Urothelium cell line (cell line): ENCODE results near the gene AKIP1.
A peak's percentile ranks its signal among the peaks of the same experiment; 100 is the strongest.
"Not testable (repeated sequence)": the region's sequence is repeated elsewhere in the genome, so short reads cannot be mapped to it uniquely, and the experiment has no call there.

ENCODE experiments used
- DNase-seq: peaks from one replicate; pipeline ENCODE4 v3.0.0; 2011; ENCODE audit warnings: low spot score, mixed read lengths
- FAIRE-seq: peaks from 2 replicates; lab custom pipeline; 2011; peaks lifted over from hg19 to GRCh38; lab: Jason Lieb, UNC

AKIP1 gene

GRCh38 chr11:8914661-8915018, 3.7 kb downstream of the AKIP1 start:
- DNase-seq (no peak), FAIRE-seq (no peak)

DNA sequence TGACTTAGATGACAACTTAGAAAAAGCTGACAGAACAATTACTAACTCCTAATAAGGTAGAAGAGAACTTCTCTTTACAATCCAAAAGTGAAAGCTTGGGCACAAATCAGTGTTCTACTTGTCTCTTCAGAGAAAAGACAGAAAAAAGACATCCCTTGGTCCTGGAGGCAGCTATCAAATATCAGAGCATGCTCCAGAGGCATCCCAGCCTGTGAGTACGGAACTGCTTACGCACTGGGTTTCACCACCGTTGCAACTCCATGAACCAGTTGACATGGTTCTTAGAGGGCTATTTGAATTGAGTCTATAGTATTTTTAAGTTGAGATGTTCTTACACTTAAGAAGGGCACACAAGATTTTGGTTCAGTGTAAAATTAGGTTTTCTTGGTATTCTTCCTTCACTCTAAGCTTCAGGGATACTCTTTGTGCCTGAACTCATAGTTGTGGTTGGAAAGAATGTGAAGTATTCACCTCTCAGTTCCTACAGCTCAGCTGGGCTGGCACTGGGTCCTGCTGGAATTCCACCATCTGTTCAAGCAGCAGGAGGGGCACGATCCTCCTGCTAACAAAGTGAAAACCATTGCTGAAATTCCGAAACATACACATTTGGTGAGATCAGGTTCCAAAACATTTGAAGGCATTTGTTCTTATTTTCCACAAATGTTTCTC, 6.3 kb downstream of the AKIP1 start:
- FAIRE-seq, result no peak
- DNase-seq, result peak; percentile 87

DNA sequence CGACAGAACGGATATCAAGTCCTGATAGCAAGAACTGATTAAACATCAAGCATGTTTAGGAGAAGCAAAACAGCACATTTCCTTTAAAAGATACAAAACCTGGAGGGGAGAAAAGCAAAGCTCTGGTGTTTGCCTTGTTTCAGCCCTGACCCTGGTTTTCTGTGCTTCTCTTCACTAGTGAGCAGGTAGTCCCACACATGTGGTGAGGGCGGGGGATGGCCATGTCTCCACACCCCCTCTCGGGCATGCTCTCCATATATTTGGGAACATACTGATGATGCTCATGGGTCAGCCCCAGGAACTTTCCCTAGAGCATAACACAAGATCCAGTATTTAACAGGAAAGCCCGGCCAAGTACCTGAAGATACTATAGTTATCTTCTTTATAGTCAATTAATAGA, 11.7 kb downstream of the AKIP1 start:
- DNase-seq (no peak), FAIRE-seq (no peak)

DNA sequence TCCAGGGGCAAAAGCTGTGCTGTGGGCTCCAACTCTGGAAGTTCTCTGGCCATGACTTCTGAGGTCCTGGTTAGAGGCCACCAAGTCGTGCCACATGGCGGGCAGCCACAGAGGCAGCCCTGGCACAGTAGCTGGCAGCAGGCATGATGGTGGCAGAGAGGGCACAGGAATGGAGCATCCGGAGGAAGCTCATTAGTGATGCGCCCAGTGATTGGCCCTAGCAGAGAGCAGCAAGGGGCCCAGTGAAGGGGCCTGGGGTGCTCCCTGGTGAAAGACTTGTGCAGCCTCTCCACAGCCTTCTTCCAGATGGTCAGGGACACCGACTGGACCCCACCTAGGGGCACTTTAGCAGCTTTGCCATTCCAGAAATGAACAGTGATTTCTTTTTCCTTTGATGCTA, 14.7 kb downstream of the AKIP1 start:
- DNase-seq, result no peak
- FAIRE-seq, result no peak

GRCh38 chr11:8926236-8926635, 15.2 kb downstream of the AKIP1 start:
- DNase-seq (no peak), FAIRE-seq (no peak)

GRCh38 chr11:8927233-8927632, 16.2 kb downstream of the AKIP1 start:
- FAIRE-seq (no peak), DNase-seq (no peak)

DNA sequence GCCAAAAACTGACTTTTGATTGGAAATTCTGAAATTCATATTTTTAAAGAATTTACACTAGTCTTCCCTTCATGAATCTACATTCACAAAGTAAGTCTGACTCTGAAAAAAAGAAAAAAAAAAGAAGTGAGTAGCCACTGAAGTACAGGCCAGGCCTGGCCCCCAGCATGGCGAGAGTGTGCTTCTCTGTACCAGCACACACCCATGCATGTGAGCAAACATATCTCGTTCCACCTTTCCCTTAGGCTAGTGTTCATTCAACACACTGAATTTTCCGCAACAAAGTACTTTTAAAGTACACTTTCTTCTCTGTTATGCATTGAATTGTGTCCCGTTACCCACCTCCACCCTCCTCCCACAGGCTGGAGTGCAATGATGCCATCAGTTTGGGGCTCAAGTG, 17.2 kb downstream of the AKIP1 start:
- DNase-seq, result no peak
- FAIRE-seq, result no peak

- DNase-seq (no peak), FAIRE-seq (no peak)
These were observed 18.1 kb downstream of the AKIP1 start for GRCh38 chr11:8928981-8929615.

DNA sequence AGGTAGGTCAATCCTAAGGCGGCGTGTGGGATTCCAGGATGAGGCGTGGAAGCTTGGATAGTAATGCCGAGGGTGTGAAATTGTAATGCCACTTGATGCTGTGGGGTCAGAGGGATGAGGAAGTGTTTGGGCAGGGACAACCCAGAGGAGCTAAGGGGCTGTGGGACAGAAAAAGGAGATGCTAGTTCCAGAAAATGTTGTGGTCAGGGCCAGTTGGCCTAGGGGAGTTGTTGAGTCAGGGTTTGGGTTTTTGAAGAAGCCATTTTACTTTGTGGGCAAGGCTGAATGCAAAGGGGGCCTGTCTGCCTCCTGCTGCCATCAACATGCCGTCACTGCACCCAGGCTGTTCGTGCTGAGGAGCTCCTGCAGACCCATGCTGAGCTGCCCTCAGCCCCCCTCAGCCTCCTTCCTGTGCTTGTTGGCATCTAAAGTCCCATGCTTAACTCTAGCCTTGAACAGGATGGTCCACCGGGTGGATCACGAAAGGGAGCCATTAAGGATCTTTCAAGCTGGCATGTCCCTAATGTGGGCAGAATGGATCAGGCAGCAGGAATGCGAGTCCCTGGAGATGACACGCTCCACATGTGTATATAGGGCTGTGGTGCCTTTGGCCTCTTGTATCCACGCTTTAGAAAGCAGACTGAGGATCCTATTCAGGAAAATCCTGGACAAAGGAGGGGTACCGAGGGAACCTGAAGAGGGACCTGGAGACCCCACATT, 19.6 kb downstream of the AKIP1 start:
- DNase-seq (no peak), FAIRE-seq (no peak)

DNA sequence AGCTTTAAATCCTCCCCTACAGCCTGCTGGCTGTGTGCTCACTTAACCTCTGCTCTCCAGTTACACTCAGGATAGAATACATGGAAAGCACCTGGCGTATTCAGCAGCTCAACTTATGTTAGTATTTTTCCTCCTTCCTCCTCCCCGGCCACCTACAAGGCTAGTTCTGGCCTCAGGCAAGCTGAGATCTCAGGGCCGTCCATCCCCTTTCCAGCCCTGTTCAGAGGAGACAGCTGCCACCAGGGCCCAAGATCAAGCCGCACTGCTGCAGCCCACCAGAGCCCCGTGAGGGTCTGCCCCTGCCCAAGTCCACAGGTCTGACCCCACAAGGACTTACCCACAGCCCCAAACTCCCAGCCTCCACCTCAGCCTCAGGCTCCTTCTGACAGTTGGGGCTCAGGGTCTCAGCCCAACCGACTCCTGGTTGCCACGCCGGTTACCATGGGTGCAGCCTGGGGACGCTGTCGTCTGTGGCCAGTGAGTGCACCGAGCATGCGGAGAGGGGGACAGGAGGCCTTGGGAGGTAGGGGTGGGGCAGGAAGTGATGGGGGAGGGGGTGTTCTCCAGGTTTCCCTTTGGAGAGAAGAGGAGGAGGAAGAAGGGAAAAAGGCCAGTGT, 21.7 kb downstream of the AKIP1 start, which contains the start of gene C11orf16:
TSS of gene C11orf16 (minus strand) at position 384 of the 617 bp plus-strand sequence. CDS start 639 bp downstream, outside the sequence.
- FAIRE-seq, result no peak

GRCh38 chr11:8933931-8934330, 22.9 kb downstream of the AKIP1 start:
- no peak for FAIRE-seq
- DNase-seq, result no peak

More for the DNA sequence above, 21.7 kb downstream of the AKIP1 start, which contains the start of gene C11orf16:
- no peak for DNase-seq

DNA sequence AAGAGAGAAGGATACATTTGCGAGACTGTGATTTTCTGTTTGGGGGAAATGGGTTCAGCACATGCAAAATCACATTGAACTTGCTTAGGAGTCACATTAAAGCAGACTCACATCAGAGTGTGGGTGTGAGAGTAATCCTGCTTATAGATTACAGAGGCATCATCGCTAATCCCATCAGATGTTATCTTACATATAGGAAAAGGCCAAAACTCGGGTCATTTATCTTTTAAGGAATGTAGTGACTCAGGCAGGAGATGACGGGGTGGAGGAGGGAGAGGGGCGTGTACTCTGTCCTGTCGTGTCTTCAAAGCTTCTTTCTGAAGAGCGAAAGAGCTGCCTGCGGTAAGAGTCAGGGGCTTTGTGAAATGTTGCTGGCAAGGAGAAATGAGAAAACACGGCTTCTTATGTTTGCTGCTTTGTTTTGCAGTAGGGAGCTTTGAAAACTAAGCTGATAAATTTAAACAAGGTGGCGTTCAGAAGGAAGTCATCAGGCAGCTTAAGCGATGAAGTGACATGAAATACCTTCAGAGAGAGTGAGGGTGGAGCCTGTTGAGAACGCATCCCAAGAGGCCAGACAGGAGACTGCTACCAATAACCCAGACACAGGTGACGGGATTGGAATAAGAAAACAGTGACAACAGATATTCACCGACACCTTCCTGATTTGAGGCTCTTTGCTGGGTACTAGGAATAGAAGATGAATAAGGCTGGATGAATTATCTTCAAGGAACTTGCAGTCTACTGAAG, 23.9 kb downstream of the AKIP1 start:
- peak; percentile 87 for FAIRE-seq
- peak; percentile 62 for DNase-seq

GRCh38 chr11:8935789-8936188, 24.8 kb downstream of the AKIP1 start:
- FAIRE-seq, DNase-seq: not testable (repeated sequence)

- FAIRE-seq (no peak), DNase-seq (no peak)
These were observed 26.2 kb downstream of the AKIP1 start for GRCh38 chr11:8937159-8937558.

DNA sequence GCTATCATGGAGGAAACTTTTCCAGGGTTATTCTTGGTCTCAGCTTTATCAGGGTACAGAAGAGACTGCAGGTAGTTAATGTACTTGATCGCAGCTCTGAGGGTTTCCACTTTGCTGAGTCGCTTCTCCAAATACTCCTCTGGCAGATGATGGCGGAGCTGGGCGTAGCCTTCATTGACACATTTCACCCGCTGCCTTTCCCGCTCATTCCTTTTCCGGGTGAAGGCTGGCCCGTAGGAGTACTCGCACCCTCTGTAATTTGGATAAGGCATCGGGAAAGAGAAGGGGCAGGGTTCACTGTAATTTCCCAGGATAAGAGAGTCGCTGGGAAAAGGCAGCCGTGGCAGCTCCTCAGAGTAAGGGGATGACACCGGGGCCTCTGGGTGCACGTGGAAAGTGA, 26.7 kb downstream of the AKIP1 start:
- FAIRE-seq (no peak), DNase-seq (no peak)

GRCh38 chr11:8941341-8942103, 30.5 kb downstream of the AKIP1 start:
- DNase-seq, result no peak
- no peak for FAIRE-seq

GRCh38 chr11:8942518-8943066, 31.6 kb downstream of the AKIP1 start, which contains the start of gene ASCL3:
Gene ASCL3, minus strand, starts transcription at chr11:8943016. Its CDS starts 4,855 bp downstream, at chr11:8938161.
- FAIRE-seq (no peak), DNase-seq (no peak)

GRCh38 chr11:8947230-8947943, 36.4 kb downstream of the AKIP1 start:
- DNase-seq (no peak), FAIRE-seq (no peak)

GRCh38 chr11:8948886-8949285, 37.9 kb downstream of the AKIP1 start:
- DNase-seq, result no peak
- no peak for FAIRE-seq
